ENCODE measurements around the gene CCND1.

DNA sequence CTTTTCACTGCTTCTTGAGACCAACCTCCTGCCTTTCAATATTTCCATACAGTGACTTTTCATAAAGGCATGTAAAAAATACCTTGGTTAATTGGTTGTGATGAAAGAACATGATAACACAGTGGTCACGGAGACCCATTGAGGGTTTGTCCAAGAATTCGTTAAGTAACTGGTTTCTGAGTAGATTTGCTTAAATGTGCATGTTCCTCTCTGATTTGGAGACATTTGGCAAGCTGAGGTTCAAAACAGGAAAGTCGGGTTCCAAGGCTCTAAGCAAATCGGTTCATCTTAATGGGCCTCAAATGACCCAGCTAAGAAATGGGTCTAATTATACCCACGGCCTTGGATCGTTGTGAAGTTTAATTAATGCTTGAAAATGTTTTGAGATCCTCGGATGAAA, 36.9 kb upstream of the CCND1 start:
- no peak for TF ChIP-seq JUND (IDR thresholded peaks at IDR 0.05; ENCODE audit: low read length)
- TF ChIP-seq POLR2A (IDR thresholded peaks at IDR 0.05; ENCODE audit: control extremely low read depth in 1 of 2, low read depth in 2 of 2, low read length in 2 of 2): no peak
- TF ChIP-seq SAP30 (IDR thresholded peaks at IDR 0.05; ENCODE audit: insufficient read depth, insufficient replicate concordance, low read length): no peak
- TF ChIP-seq, protein P1, sequence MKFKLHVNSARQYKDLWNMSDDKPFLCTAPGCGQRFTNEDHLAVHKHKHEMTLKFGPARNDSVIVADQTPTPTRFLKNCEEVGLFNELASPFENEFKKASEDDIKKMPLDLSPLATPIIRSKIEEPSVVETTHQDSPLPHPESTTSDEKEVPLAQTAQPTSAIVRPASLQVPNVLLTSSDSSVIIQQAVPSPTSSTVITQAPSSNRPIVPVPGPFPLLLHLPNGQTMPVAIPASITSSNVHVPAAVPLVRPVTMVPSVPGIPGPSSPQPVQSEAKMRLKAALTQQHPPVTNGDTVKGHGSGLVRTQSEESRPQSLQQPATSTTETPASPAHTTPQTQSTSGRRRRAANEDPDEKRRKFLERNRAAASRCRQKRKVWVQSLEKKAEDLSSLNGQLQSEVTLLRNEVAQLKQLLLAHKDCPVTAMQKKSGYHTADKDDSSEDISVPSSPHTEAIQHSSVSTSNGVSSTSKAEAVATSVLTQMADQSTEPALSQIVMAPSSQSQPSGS (IDR thresholded peaks at IDR 0.05; ENCODE audit: low read length): no peak
- TF ChIP-seq, protein P2, sequence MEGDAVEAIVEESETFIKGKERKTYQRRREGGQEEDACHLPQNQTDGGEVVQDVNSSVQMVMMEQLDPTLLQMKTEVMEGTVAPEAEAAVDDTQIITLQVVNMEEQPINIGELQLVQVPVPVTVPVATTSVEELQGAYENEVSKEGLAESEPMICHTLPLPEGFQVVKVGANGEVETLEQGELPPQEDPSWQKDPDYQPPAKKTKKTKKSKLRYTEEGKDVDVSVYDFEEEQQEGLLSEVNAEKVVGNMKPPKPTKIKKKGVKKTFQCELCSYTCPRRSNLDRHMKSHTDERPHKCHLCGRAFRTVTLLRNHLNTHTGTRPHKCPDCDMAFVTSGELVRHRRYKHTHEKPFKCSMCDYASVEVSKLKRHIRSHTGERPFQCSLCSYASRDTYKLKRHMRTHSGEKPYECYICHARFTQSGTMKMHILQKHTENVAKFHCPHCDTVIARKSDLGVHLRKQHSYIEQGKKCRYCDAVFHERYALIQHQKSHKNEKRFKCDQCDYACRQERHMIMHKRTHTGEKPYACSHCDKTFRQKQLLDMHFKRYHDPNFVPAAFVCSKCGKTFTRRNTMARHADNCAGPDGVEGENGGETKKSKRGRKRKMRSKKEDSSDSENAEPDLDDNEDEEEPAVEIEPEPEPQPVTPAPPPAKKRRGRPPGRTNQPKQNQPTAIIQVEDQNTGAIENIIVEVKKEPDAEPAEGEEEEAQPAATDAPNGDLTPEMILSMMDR (IDR thresholded peaks at IDR 0.05; ENCODE audit: control extremely low read depth in 1 of 3, insufficient read depth in 1 of 3, low read depth in 1 of 3, low read length in 3 of 3): no peak
- TF ChIP-seq KDM1A (IDR thresholded peaks at IDR 0.05; ENCODE audit: borderline replicate concordance, low read length): no peak

Measured in H1 (cell line).